SK-N-MC (cell line): ENCODE measurements around the gene MAN2B1.
A peak's percentile ranks its signal among the peaks of the same experiment; 100 is the strongest.
"Not testable (repeated sequence)": the region's sequence is repeated elsewhere in the genome, so short reads cannot be mapped to it uniquely, and the experiment has no call there.

Experiments used
- DNase-seq: peaks from one replicate; pipeline ENCODE4 v3.0.0-alpha.2; 2011; ENCODE audit warnings: low read depth, low spot score
- H3K27ac ChIP-seq: fragments of 200-600 bp; sonication (generic); 2 replicates; pipeline ENCODE4 v1.5.1; 2016; ENCODE audit warnings: mixed run types
- H3K36me3 ChIP-seq: fragments of 200-600 bp; sonication (generic); 2 replicates; pipeline ENCODE4 v1.6.1; 2017; ENCODE audit warnings: antibody characterized with exemption, low read length, mixed read lengths; ENCODE audit not compliant: insufficient read depth
- H3K4me3 ChIP-seq: fragments of 200-600 bp; sonication (generic); 2 replicates; pipeline ENCODE4 v1.5.1; 2016
- H3K9ac ChIP-seq: fragments of 200-600 bp; sonication (generic); 2 replicates; pipeline ENCODE4 v1.8.0; 2017; ENCODE audit warnings: mixed run types, mixed read lengths; ENCODE audit not compliant: insufficient read length
- H3K9me3 ChIP-seq: fragments of 200-600 bp; sonication (generic); 2 replicates; pipeline ENCODE4 v1.6.1; 2017; ENCODE audit warnings: low read depth, mild to moderate bottlenecking, antibody characterized with exemption, low read length, moderate library complexity, mixed read lengths
- EZH2 ChIP-seq: fragments of 200-600 bp; sonication (generic); IDR thresholded peaks from one replicate; pipeline ENCODE4 v1.6.1; 2017; ENCODE audit warnings: antibody characterized with exemption
- FOXP2 ChIP-seq: optimal IDR thresholded peaks from 2 replicates; pipeline ENCODE3; 2011; ENCODE audit warnings: mild to moderate bottlenecking, moderate library complexity; ENCODE audit not compliant: insufficient read depth; ENCODE audit errors: extremely low read length, control extremely low read depth
- POLR2AphosphoS5 ChIP-seq: IDR thresholded peaks from 2 replicates; pipeline ENCODE4 v1.6.1; 2012; ENCODE audit warnings: mild to moderate bottlenecking, low read depth, low read length, borderline replicate concordance

Gene MAN2B1

DNA sequence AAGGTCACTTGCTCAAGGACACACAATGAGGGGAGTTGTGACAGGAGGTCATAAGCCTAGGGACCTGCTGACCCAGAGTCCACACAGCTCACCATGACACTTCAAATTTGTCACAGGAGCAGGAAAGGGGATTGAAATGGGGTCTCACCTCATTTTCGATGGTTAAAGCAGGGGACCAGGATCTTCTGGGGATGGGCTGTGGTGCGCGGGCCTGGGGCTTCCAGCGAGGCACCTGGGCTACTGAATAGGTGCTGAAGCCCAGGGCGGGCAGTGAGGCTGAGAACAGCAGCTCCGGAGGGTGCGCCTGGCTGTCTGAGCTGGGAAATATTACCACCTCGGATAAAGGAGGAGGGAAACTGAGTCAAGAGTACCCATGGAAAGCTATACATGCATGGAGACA is 11.0 kb downstream of the MAN2B1 start:
- Histone ChIP-seq H3K36me3 (peaks cover 3% of the 10 kb centered on the region; the same call in 1 of the 2 replicates), H3K9ac (no peak overlapping the region), H3K27ac (no peak overlapping the region), H3K9me3 (no peaks in the 10 kb centered on the region), H3K4me3 (no peak overlapping the region)
- TF ChIP-seq FOXP2: no peak
- TF ChIP-seq EZH2: no peak
- no peak for TF ChIP-seq POLR2AphosphoS5
- DNase-seq: no peak

- H3K9me3 ChIP-seq: no peaks in the 10 kb centered on the region
- no peak for DNase-seq
- H3K9ac ChIP-seq: no peak overlapping the region
- TF ChIP-seq POLR2AphosphoS5 (no peak), FOXP2 (no peak), EZH2 (no peak)
- no peaks in the 10 kb centered on the region; the same call in 1 of the 2 replicates for H3K36me3 ChIP-seq
- no peak overlapping the region for H3K4me3 ChIP-seq
- no peak overlapping the region for H3K27ac ChIP-seq
Measured at GRCh38 chr19:12652219-12652618, 14.3 kb downstream of the MAN2B1 start.

- Histone ChIP-seq H3K36me3 (no peaks in the 10 kb centered on the region), H3K9ac (no peak overlapping the region), H3K4me3 (no peak overlapping the region), H3K27ac (no peak overlapping the region), H3K9me3 (no peaks in the 10 kb centered on the region)
- no peak for DNase-seq
- no peak for TF ChIP-seq FOXP2
- no peak for TF ChIP-seq POLR2AphosphoS5
- TF ChIP-seq EZH2: no peak
Measured at GRCh38 chr19:12649941-12650340, 16.6 kb downstream of the MAN2B1 start.

DNA sequence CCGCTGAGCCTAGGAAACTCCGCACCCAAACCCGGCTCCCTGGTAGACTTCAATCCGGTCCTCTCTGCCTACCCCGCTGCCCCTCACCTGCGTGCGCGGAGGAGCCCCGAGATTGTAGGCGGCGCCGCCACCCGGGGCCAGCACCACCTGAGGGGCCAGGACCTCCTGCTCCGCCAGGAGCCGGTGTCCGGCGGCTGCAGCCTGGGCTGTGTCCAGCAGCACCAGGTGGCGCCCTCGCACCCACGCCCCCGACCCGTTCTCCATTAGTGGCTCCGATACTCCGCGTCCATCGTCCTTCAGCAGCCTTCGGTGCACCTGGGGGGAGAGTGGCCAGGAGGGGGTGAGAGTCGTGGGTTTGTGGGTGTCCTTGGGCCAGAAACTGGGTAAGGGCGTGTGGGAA is 18.5 kb downstream of the MAN2B1 start:
- TF ChIP-seq FOXP2: no peak
- TF ChIP-seq EZH2: no peak
- TF ChIP-seq POLR2AphosphoS5: no peak
- Histone ChIP-seq H3K27ac (no peak overlapping the region), H3K9me3 (no peaks in the 10 kb centered on the region), H3K36me3 (no peaks in the 10 kb centered on the region), H3K9ac (no peak overlapping the region), H3K4me3 (no peak overlapping the region)
- no peak for DNase-seq

DNA sequence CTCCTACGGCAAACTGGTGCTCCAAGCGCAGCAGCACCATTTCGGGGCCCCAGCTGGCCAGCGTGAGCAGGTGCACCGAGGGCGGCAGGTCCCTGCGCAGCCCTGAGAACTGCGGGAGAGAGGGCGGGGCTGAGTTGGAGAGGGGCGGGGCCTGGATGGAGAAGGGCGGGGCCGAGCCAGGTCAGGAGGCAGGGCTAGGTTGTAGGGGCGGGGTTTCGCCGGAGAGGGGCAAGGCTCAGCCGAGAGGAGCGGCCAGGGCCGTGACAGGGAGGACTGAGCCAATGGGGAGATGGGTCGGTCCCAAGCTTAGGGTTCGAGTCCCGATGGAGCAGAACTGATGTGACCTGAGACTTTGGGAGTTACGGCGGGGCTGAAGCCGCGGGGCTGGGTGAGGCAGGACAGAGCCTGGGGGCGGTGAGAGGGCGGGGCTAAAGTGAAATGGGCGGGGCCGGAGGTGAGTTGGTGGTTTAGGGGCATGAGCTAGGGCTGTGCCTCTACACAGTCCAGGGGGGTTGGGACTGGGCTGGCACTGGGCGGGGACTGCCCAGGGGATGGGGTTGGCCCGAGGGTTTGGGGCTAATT is 19.0 kb downstream of the MAN2B1 start:
- H3K27ac ChIP-seq: no peak overlapping the region
- H3K9ac ChIP-seq: no peak overlapping the region
- no peaks in the 10 kb centered on the region for H3K36me3 ChIP-seq
- H3K4me3 ChIP-seq: peak overlapping the region; percentile 52
- TF ChIP-seq POLR2AphosphoS5 (no peak), FOXP2 (no peak)
- no peaks in the 10 kb centered on the region for H3K9me3 ChIP-seq
- no peak for DNase-seq

DNA sequence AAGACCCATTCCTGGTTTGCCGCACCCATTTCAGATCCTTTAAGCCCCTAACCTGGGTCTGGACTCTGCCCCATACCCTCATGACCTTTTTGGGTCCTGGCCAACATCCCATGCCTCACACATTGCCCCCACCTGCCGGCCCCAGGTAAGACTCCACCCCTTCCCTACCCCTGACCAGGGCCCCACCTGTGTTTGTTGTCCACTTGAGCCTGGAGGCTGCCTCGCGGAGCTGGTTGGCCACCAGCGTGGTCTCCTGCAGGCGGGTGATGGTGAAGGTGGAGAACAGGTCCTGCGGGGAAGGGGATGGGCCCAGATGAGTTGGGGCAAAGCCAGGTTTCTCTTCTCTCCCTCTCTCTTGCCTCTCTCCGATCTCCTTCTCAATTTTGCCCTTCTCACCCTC is 19.5 kb downstream of the MAN2B1 start:
- Histone ChIP-seq H3K9me3 (no peaks in the 10 kb centered on the region), H3K27ac (no peak overlapping the region), H3K9ac (no peak overlapping the region), H3K36me3 (no peaks in the 10 kb centered on the region), H3K4me3 (no peak overlapping the region)
- TF ChIP-seq FOXP2 (no peak), EZH2 (no peak), POLR2AphosphoS5 (no peak)
- DNase-seq: no peak

GRCh38 chr19:12646551-12646950 is 20.0 kb downstream of the MAN2B1 start:
- DNase-seq: no peak
- no peak for TF ChIP-seq EZH2
- no peak for TF ChIP-seq POLR2AphosphoS5
- no peak for TF ChIP-seq FOXP2
- no peak overlapping the region for H3K4me3 ChIP-seq
- no peaks in the 10 kb centered on the region for H3K36me3 ChIP-seq
- H3K9me3 ChIP-seq: no peaks in the 10 kb centered on the region
- H3K27ac ChIP-seq: no peak overlapping the region
- H3K9ac ChIP-seq: no peak overlapping the region

DNA sequence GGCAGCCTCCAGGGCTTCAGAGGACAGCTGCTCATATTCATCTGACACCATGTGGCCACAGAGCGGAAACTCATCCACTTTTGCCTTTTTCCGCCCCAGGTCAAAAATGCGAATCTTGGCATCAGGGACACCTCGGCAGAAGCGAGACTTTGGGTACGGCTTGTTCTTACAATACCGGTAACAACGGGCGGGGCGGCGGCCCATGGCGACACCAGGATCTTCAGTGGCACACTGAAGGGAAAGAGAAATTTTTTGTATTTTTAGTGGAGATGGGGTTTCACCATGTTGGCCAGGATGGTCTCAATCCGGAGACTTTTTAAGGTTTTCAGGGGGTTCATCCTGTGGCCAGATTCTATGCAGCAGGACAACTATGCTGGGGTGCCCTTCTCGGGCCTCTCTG is 22.8 kb downstream of the MAN2B1 start:
- H3K36me3 ChIP-seq, H3K9me3 ChIP-seq, H3K4me3 ChIP-seq, DNase-seq, H3K9ac ChIP-seq, H3K27ac ChIP-seq: not testable (repeated sequence)

DNA sequence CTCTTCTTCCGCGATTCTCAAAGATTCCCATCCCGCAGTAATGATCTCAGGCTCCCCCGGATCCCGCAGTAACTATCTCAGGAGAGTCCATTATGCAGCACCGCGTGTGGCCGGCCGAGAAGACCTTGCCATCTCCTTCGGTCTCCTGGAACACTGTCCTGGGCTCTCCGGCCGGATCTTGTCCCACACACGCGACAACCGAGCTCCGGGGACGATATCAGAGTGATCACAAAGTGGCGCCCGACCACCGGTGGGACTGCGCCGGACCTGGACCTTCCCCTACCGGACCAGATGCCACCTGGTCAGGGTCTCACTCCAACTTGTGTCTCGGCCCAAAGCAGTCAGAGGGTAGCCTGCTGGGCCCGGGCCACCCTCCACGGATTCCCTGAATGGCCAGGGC is 24.0 kb downstream of the MAN2B1 start:
- no peak overlapping the region for H3K27ac ChIP-seq
- no peak for TF ChIP-seq FOXP2
- no peak for TF ChIP-seq EZH2
- no peak for TF ChIP-seq POLR2AphosphoS5

GRCh38 chr19:12641456-12641855 is 25.1 kb downstream of the MAN2B1 start:
- Histone ChIP-seq H3K4me3 (no peak overlapping the region), H3K27ac (no peak overlapping the region), H3K9ac (no peak overlapping the region), H3K36me3 (no peaks in the 10 kb centered on the region), H3K9me3 (no peaks in the 10 kb centered on the region)
- no peak for DNase-seq
- TF ChIP-seq FOXP2: no peak
- TF ChIP-seq POLR2AphosphoS5: no peak
- TF ChIP-seq EZH2: no peak

More for the DNA sequence above, 24.0 kb downstream of the MAN2B1 start:
- no peak for DNase-seq
- no peaks in the 10 kb centered on the region for H3K9me3 ChIP-seq
- no peak overlapping the region for H3K9ac ChIP-seq
- H3K36me3 ChIP-seq: no peaks in the 10 kb centered on the region
- H3K4me3 ChIP-seq: no peak overlapping the region
